Skeletal muscle tissue (tissue), 4 donors: ENCODE results near the gene TMPRSS6. TPM values are rescaled to one million over a fixed set of nuclear protein-coding genes. Genes with fewer than 3 reads are reported as not detected.

Experiments
- H3K27ac ChIP-seq: one replicate; pipeline ENCODE4 v1.7.0; 2013; ENCODE audit warnings: mild to moderate bottlenecking, low read depth, low read length, inconsistent platforms
- H3K27me3 ChIP-seq, 3 donors: one replicate each; pipeline ENCODE4 v1.7.0; 2013; ENCODE audit warnings: low read length in 3 of 3; ENCODE audit not compliant: control insufficient read depth in 3 of 3, insufficient read depth in 3 of 3
- H3K36me3 ChIP-seq, 3 donors: one replicate each; pipeline ENCODE4 v1.7.0; 2013; ENCODE audit warnings: low read length in 3 of 3; ENCODE audit not compliant: control insufficient read depth in 3 of 3, insufficient read depth in 3 of 3
- H3K4me1 ChIP-seq, 3 donors: one replicate each; pipeline ENCODE4 v1.7.0; 2013; ENCODE audit warnings: low read length in 3 of 3, mild to moderate bottlenecking in 3 of 3; ENCODE audit not compliant: control insufficient read depth in 3 of 3, insufficient read depth in 3 of 3
- H3K4me3 ChIP-seq, 3 donors: one replicate each; pipeline ENCODE4 v1.7.0; 2013; ENCODE audit warnings: low read length in 3 of 3
- H3K9ac ChIP-seq, 3 donors: one replicate each; pipeline ENCODE4 v1.7.0; 2013; ENCODE audit warnings: low read length in 3 of 3, mild to moderate bottlenecking in 3 of 3, moderate library complexity in 2 of 3, low read depth in 1 of 3
- H3K9me3 ChIP-seq, 3 donors: one replicate each; pipeline ENCODE4 v1.7.0; 2013; ENCODE audit warnings: low read length in 3 of 3; ENCODE audit not compliant: control insufficient read depth in 3 of 3
- total RNA-seq: library from RNA; depleted of rRNA; stranded (reverse); fragments of >200 nt; gene quantifications from one replicate; pipeline ENCODE4 v1.2.3, GENCODE V29; 2014
- donor health status: Osteomylitis.

Gene TMPRSS6
- not detected for total RNA-seq

DNA sequence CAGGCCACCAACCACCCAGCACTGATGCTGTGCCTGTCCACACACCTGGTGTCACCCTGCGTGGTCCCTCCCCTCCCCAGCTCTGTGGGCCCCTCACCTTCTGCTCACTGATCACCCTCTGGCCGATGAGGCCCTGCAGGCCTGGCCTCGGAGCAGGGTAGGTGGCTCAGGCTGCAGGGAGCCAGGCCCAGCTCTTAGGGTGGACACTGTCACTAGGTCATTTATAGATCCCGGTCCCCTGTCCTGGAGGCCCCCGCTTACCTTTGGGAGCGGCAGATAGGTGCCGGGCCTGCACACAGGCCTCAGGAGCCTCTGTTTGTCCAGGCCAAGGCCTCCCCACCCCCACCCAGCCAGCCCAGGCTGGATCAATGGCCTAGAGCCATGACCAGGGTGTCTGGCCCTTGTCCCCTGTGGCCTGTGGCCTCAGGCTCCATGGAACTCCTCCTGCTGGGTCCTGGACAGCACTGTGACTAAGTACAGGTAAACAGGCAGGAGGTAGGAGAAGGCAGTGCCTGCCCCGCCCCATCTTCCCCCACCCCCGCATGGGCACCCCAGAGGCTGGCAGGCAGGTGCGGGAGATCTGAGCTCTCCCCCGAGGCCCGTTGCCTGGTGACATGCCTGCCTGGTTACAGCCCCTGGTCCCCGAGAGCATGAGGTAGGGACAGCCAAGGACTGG is at the start of gene TMPRSS6:
Gene TMPRSS6, minus strand, starts transcription at position 472 of the 676 bp plus-strand sequence. CDS start 6,296 bp downstream, outside the sequence.
- H3K9me3 ChIP-seq = no peaks in the 10 kb centered on the region
- H3K4me3 ChIP-seq = no peak within 1 kb of the TSS

DNA sequence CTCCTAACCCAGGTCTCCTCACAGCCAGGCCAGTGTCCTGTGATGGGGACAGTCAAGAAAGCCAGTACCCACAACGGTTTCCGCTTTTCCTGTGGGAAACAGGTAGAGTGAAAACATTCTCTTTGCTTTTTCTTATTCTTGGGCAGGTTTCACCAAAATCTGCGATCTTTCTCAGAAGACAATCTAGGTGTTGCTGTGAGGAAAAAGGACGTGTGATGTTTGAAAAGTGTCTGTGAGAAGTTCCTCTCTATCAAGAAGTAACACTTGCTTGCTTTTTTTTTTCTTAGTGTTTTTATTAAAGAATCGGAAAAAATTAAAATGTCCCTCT is 49.4 kb upstream of the TMPRSS6 start:
- H3K4me3 ChIP-seq = no peak overlapping the region
- no peak overlapping the region for H3K9ac ChIP-seq
- no peaks in the 10 kb centered on the region for H3K36me3 ChIP-seq
- no peaks in the 10 kb centered on the region for H3K4me1 ChIP-seq
- H3K27ac ChIP-seq = no peak overlapping the region
- H3K9me3 ChIP-seq = peaks cover 0 to 4% (median 0%) of the 10 kb centered on the region in 3 donors
- H3K27me3 ChIP-seq = peaks cover 10 to 53% (median 25%) of the 10 kb centered on the region in 3 donors

More for the DNA sequence above, at the start of gene TMPRSS6:
- Histone ChIP-seq H3K9ac (no peak within 1 kb of the TSS), H3K4me1 (no peaks in the 10 kb centered on the region), H3K27me3 (peaks cover 21 to 51% (median 38%) of the 10 kb centered on the region in 3 donors), H3K27ac (no peak within 1 kb of the TSS), H3K36me3 (no peaks in the 10 kb centered on the region)

DNA sequence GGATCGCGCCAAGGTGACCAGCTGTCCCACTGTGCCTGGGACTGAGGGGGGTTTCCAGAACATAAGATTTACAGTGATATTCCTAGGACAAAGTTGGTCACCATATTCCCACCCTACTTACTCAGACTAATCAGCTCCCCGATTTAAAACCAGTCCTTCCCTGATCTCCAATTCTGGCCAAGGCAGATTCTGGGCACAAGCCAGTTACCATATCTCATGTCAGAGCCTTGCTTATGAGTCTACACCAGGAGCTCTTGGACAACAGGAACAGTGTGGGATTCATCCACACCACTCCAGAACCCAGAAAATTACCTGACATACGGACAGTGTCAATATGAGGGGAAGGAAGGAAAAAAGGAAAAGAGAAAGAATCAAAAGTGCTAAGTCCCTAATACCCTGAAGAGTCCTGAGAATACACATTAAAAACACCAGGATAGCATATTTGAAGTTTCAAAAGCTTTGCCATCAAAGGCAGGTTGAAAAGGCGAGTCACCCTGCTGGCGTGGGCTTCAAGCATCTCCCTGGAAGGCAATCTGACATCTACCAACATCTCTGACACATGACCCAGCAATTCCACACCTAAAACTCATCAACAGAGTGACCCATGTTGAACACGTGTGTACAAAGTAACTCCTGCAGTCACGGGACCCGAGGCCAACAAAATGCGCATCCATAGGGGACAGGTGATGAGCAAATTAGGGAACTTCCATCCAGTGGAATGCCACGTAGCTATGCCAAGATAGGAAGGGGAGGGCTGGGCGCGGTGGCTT is 48.2 kb upstream of the TMPRSS6 start:
- H3K27me3 ChIP-seq = peaks cover 10 to 57% (median 24%) of the 10 kb centered on the region in 3 donors
- H3K9ac ChIP-seq = no peak overlapping the region
- no peak overlapping the region for H3K27ac ChIP-seq
- H3K4me3 ChIP-seq = no peak overlapping the region
- peaks cover 0 to 4% (median 0%) of the 10 kb centered on the region in 3 donors for H3K9me3 ChIP-seq
- no peaks in the 10 kb centered on the region for H3K36me3 ChIP-seq
- H3K4me1 ChIP-seq = no peaks in the 10 kb centered on the region

DNA sequence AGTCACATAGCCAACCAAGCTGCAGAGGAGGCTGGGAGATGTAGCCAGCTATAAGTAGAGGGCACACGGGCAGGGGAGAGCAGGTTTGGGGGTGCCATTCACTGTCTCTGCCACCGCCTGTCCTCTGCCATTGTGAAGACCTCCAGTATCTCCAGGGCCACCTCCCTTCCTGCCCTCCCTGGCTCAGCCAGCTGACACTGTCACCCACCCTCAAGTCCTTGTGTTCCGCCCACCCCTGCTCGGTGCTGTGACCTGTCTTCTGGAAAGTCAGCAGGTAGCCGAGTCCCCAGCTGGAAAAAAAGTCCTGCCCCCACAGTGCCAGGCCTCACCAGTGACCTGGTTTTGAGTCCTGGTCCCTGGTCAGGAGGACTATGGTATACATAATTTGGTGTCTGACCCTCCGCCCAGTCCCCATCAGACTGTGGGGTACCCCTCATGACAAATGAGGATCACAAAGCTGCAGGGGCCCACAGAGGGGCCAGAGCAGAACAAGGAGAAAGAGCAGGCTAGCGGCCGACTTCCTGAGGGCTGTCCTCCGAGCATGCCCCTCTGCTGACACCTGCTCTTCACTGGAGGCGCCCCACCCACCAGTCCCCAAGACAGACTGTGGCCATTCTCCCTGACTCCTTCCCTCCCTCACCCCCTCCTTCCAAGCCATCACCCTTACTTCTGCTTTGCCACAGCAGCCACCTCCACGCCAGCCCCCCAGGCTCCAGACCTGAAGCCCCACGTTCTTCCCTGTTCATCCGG is 47.3 kb upstream of the TMPRSS6 start:
- Histone ChIP-seq H3K9me3 (peaks cover 0 to 4% (median under 1%) of the 10 kb centered on the region in 3 donors), H3K4me1 (no peaks in the 10 kb centered on the region), H3K9ac (no peak overlapping the region), H3K36me3 (no peaks in the 10 kb centered on the region), H3K27me3 (peaks cover 10 to 53% (median 24%) of the 10 kb centered on the region in 3 donors), H3K4me3 (no peak overlapping the region), H3K27ac (no peak overlapping the region)

DNA sequence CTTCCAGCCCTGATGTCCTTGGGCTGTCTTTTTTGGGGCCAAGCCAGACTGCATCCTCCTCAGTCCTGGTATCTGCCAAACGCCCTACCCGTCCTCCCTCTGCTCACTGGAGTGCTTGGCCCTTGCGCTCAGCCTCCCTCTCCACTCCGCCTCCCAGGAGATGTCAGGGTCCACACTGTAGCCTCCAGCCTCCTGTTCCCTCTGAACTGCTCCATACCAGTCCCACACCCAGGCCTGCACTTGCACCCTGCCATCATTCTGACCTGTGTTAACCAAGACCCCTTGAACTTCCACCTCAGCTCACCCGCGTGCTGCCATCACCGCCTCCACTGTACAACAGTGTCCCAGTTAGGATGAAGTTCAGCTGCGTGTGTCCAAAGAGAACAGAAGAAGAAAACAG is 46.5 kb upstream of the TMPRSS6 start:
- H3K27me3 ChIP-seq = peaks cover 10 to 46% (median 24%) of the 10 kb centered on the region in 3 donors
- no peak overlapping the region for H3K27ac ChIP-seq
- no peaks in the 10 kb centered on the region for H3K4me1 ChIP-seq
- H3K9ac ChIP-seq = no peak overlapping the region
- H3K4me3 ChIP-seq = no peak overlapping the region
- no peaks in the 10 kb centered on the region for H3K36me3 ChIP-seq
- H3K9me3 ChIP-seq = peaks cover 0 to 2% (median 0%) of the 10 kb centered on the region in 3 donors

DNA sequence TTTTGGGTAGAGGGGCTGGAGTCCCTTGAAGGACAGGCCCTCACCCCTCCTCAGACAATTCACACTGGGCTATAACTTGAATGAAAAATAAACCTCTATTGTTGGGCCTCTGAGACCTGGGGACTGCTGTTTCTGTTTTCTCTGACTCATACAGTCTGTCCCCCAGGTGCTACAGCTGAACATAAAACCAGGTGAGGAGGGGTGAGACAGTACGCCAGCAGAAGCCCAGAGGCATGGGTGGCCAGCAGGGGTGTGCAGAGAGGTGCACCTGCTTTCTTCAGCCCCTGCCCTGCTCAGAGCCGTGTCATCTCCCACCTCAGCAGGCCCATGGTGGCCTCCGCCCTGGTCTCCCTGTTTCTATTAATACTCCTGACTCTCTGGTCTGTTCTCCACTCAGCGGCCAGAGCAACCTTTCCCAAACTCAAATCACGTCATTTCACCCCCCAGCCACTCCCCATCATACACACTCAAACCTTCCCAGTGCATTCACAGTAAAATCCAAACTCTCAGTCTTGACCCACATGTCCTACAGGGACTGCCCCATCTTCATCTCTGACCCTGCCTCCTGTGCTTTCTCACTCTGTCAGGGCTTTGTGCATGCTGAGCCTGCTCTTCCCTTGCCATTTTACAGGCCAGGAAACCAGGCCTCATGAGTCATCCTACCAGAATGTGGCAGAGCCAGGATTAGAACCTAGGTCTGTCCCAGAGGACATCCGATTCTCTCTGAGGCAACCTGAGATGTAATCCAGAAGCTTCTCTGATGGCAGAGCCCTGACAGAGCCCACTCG is 45.6 kb upstream of the TMPRSS6 start:
- Histone ChIP-seq H3K9me3 (peaks cover 0 to 2% (median 0%) of the 10 kb centered on the region in 3 donors), H3K27ac (no peak overlapping the region), H3K9ac (no peak overlapping the region), H3K27me3 (peaks cover 10 to 43% (median 24%) of the 10 kb centered on the region in 3 donors), H3K4me3 (no peak overlapping the region), H3K36me3 (no peaks in the 10 kb centered on the region), H3K4me1 (no peaks in the 10 kb centered on the region)

DNA sequence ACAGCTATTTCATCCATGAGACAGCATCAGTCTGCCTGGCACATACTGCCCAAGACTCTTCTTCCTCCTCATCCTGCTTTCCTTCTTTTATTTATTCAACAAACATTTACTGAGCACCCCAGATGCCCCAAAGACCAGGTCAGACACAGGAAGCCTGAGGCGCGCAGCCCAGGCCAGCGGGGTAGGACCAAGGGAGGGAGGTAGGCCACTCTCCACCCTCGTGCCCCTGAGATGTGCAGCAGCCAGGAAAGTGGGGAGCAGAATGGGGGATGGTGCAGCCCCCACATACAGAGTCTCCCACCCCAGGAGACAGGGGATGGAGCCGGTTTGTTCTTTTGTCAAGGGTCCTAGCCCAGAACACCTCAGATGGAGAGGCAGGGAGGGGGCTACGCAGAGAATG is 44.4 kb upstream of the TMPRSS6 start:
- no peak overlapping the region for H3K4me3 ChIP-seq
- no peaks in the 10 kb centered on the region for H3K36me3 ChIP-seq
- H3K4me1 ChIP-seq = no peaks in the 10 kb centered on the region
- peaks cover 0 to 2% (median 0%) of the 10 kb centered on the region in 3 donors for H3K9me3 ChIP-seq
- H3K9ac ChIP-seq = no peak overlapping the region
- no peak overlapping the region for H3K27ac ChIP-seq
- peaks cover 10 to 34% (median 16%) of the 10 kb centered on the region in 3 donors for H3K27me3 ChIP-seq

DNA sequence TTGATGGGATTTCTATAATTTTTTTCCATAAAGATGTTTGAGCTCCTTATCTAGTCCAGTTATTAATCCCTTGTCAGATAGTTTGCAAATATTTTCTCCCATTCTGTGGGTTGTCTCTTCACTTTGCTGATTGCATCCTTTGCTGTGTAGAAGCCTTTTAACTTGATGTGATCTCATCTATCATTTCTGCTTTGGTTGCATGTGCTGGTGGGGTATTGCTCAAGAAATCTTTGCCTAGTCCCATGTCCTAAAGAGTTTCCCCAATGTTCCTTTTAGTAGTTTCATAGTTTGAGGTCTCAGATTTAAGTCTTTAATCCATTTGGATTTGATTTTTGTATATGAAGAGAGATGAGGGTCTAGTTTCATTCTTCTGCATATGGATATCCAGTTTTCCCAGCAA is 41.9 kb upstream of the TMPRSS6 start:
- no peak overlapping the region for H3K4me3 ChIP-seq
- no peak overlapping the region for H3K27ac ChIP-seq
- H3K36me3 ChIP-seq = no peaks in the 10 kb centered on the region
- peaks cover 0 to 2% (median 0%) of the 10 kb centered on the region in 3 donors for H3K9me3 ChIP-seq
- peaks cover 1 to 22% (median 20%) of the 10 kb centered on the region in 3 donors for H3K27me3 ChIP-seq
- no peak overlapping the region for H3K9ac ChIP-seq
- H3K4me1 ChIP-seq = no peaks in the 10 kb centered on the region

DNA sequence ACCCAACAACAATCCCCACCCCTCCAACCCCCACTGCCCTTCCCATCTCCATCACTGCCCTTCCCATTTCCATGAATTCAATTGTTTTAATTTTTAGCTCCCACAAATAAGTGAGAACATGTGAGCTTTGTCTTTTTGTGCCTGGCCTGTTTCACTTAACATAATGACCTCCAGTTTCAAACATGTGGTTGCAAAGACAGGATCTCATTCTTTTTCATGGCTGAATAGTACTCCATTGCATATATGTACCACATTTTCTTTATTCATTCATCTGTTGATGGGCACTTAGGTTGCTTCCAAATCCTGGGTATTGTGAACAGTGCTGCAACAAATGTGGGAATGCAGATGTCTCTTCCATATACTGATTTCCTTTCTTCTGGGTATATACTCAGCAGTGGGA is 41.2 kb upstream of the TMPRSS6 start:
- Histone ChIP-seq H3K27me3 (peaks cover 0 to 26% (median 18%) of the 10 kb centered on the region in 3 donors), H3K4me3 (no peak overlapping the region), H3K4me1 (no peaks in the 10 kb centered on the region), H3K9ac (no peak overlapping the region), H3K27ac (no peak overlapping the region), H3K36me3 (no peaks in the 10 kb centered on the region), H3K9me3 (peaks cover 0 to 2% (median 0%) of the 10 kb centered on the region in 3 donors)
